ENCODE results near the gene ZPLD1.

The ZPLD1 gene

DNA sequence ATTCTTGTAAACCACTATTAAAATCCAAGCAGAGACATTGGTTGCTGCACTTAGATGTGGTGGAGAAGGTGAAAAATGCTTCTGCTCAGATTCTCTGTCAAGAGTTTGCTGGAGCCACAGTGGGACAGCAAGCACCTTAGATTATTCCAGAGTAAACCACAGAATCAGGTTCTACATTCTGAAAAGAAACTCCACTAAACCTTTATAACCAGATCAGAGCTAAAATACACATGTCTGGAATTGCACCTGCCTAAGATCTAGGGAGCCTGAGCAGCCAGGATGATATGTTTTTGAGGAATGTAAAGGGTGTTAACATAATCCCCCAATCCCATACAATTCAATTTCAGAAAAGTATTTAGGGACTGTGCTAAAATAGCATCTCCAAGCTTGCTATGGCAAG lies at the start of gene ZPLD1:
TSS of gene ZPLD1 (plus strand) at position 301 of the 400 bp plus-strand sequence. CDS start 3,473 bp downstream, outside the sequence.
- DNase-seq (ENCODE audit: low spot score): no peak

DNA sequence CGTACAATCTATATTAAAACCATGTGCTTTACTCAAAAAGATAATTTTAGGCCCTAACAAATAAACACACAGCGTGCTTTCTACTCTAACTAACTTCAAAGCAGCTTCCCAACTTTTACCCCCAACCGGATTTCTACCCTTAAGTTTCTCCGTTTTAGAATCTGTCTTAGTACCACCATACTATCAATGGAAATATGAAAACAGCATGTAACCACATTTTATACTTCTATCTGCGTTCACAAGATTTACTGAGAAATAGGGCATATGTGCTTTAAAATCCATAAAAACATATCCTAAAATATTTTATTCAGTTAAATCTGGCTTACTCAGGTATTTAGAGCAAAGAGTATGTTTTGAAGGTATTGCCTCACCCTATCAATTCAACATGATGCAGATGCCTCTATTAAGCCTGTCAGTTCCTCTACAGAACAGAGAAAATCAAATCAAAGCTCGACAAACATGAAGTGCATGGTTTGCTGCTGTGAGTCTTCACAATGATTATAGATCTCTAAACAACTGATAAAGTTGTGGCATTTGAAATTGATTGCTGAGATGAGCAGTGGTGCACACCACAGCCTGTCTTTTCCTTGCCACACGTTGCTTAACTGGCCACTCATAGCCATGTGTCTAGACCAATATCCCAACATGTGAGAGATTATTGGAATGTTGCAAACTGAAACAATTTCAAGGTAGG lies 44.5 kb upstream of the ZPLD1 start:
- no peak for DNase-seq (ENCODE audit: low spot score)

DNA sequence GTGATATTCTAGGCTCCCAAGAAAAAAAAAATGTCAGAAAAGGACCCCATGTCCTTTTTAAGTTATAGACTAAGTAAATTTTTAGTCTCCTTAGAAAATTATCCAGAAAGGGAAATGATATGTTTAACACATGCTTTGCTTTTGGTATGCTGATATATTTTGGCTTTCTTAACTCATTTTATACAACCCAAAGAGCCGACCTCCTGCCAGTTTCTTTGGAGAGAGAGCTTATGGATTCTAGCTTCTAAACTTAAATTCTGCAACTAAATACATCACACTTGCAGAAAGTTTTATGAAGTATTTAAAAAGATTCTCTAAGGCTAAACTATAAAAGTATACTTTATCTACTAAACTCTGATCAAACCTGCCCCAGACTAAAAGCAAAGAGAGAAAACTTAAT lies 43.9 kb upstream of the ZPLD1 start:
- DNase-seq (ENCODE audit: low spot score): no peak

DNA sequence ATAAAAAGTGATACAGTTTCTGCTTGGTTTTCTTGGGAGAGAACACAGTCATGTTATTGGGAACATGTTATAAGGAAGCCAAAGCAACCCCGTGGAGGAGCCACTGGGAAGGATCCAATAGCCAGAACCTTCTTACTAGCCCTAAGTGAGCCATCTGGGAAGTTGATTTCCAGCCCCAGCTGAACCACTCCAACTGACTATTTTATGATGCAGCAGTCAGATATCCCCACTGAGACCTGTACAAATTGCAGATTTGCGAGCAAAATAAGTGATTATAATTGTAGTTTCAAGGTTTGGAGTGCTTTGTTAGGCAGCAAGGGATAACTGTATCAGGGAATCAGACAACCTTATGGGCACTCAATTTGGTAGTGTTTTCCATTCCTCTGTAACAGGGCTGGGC lies 43.3 kb upstream of the ZPLD1 start:
- DNase-seq (ENCODE audit: low spot score): no peak

DNA sequence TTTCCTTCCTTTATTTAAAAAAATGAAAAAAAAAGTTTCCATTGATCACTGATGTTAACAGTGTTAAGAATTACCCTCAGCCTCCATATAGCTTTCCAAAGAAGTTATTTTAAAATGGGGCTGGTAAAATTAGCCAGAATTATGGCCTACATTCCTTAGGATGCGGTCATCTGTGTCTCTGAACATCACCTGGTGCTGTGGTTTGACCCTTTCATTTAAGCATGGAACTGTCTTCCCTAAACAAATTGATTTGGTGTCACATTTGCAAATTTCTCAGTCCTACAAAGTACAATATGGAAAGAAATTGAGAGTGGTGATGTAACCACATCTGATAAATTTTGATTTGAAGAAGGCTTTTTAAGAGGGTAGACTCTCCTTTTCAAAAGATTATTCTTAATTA lies 40.3 kb upstream of the ZPLD1 start:
- no peak for DNase-seq (ENCODE audit: low spot score)

DNA sequence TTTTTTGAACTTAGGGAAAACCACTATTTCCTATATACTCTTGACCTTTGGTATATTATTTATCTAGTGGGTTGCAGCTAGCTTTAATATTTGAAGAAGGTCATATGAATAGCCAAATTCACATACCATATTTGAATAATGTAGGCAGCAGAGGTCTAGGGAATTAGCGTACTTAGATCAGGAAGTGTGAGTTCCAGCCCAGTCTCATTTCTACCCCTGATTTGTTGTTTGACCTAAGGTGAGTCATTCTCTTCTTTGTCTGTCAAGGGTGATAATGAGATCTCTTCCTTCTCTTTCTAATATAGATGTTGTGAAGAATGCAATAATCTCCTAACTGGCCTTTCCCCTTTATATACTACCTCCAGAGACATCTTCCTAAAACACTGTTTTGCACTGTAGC lies 36.6 kb upstream of the ZPLD1 start:
- no peak for DNase-seq (ENCODE audit: low spot score)

DNA sequence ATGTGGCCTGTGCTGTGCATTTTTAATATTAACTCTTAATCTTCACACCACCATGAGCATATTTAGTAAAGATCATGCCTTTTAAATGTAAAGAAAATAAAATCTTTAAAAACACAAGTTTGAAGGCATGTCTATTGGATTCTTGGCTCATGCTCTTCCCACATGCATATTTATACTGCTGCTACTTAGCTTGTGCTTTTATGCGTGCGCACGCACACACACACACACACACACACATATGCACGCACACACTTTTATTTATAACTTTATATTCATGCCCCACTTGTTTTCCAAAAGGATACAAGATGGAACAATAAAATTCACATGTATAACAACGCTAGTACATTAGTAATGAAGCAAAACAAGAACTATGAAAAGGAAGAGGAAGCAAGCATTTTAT lies 36.1 kb upstream of the ZPLD1 start:
- no peak for DNase-seq (ENCODE audit: low spot score)

DNA sequence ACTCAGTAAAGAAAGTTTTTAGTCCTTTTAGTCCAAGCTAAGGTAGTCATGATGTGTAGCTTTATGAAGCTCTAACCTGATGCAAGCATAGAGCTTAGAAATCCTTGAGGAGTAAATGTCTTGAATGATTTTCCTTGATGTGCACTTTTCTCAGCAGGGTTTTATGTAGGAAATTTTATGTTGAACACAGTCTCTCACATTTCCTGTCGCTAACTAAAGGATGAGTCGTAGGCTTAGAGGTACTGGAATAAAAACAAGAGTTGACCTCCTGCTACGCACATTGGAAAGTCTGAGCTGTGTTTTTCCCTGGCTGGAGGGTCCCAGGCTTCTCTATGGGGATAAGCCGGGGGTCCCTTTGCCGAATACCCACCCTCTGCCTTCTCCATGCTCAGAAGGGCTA lies 34.7 kb upstream of the ZPLD1 start:
- no peak for DNase-seq (ENCODE audit: low spot score)

DNA sequence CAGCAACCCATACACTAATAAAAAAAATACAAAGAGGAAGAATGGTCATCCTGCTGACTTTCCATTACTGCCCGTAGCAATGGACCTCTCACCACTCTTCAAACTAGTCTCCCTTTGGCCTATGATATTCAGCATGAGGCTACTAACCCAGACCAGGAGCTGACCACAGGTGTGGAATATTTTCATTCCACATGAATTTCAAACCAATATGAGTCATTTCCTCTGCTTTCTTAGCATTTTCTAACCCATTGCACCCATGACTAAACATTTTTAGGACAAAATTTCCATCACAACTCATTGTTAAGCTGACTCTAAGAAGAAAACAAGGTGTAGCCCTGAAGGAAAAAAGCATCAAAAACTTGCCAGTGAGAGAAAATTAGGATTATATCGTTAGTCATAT lies 34.0 kb upstream of the ZPLD1 start:
- DNase-seq (ENCODE audit: low spot score): no peak

DNA sequence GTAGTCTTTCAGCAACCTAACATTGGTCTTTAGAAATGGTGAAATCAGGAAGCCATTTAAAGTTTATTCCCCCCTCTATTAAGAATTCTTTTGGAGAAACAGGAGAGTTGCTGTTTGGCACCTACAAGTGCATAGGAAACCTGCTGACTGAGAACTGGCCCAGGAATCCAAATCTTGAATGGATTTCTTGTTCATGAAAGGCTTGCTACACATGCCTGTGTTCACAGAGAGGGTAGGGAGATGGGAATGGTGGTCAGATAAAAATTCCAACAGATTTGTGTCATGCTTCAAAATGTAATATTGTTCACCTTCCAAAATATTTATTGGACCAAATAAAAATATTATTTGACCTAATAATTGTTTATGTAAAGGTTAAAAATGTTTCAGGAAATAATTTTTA lies 24.2 kb upstream of the ZPLD1 start:
- no peak for DNase-seq (ENCODE audit: low spot score)

DNA sequence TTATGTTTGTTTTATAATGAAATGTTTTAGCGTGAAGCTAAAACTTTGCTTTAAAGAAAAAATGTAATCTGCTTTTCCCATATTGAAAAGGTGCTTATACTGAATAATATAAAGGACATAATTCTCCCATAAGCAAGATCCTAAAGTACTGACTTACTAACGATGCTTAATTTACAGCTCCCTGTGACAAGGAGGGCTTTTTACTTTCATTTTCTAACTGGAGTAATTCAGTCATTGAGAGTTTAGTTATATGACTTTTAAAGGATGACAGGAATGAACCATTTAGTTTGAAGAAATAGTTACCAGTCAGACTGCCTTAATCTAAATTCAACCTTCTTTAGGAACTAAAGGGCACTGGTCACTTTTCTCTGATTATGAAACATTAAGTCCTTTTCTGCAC lies 19.3 kb upstream of the ZPLD1 start:
- no peak for DNase-seq (ENCODE audit: low spot score)

DNA sequence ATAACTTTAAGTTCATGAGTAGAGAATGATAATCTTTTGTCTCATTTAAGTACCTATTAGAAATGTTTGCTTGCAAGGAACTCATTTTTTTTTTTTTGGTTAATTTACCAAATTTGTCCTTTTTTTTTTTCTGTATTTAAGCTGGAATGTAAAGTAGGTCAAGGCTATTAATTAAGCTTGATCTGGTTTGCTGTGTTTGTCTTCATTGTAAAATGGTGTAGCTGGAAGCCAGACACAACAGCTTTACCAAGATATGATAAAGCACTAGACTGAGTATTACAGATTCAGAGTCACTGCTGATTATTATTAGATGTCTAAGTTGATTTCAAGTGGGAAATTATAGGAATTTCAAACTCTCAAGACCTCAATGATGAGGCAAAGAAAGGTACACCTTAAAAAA lies 15.0 kb upstream of the ZPLD1 start:
- no peak for DNase-seq (ENCODE audit: low spot score)

DNA sequence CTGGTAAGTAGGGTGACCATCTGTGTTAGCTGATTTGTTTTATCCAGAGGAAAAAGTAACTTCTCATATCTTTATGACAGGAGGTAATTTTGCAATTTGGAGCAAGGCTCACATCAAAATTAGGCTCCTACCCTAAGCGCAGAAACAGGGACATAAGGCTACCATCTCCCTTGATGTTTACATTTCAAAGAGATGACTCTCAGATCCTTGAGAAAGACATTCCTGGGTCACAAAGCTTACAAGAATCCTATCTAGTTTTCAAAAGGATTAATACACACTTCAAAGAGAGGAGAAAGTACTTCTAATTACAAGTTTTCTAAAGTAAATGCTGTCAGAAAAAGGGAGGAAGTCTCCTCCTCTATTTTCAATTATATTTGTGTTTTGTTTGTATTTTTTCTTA lies 7.0 kb downstream of the ZPLD1 start:
- DNase-seq (ENCODE audit: low spot score): no peak

DNA sequence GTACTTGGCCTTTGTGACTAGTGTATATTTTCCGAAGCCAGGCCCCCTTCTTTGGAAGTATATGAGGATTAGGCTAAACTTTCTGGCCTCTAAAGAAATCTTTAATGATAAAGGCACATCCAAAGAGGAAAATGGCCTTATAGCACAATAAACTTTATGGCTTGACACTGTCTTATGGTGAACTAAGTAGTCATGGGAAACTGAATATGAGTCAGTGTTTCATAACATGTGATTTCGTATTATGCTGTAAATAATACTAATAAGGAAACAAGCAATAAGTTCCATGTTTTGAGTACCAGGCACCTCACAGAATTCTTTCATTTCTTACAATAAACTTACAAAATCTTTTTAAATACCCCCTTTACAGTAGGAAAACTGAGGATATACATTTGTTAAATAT lies 8.2 kb downstream of the ZPLD1 start:
- no peak for DNase-seq (ENCODE audit: low spot score)

DNA sequence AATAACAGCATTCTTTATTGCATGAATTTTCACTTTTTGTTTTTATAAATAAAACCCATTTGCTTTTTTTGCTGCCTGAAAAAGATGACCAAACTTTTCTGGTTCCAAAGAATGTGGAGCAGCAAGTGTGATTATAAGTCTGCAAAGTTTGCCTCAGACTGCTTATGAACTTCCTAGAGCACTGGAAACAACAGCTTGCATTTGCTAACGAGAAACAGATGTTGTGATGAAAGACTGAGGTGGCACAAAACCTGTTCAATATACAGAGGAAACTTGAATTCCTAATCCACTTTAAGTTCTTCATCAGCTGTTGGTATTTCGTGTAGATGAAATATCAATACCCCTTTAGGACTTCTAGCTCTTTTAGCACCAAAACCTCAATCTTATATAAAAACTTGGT lies 9.3 kb downstream of the ZPLD1 start:
- no peak for DNase-seq (ENCODE audit: low spot score)

DNA sequence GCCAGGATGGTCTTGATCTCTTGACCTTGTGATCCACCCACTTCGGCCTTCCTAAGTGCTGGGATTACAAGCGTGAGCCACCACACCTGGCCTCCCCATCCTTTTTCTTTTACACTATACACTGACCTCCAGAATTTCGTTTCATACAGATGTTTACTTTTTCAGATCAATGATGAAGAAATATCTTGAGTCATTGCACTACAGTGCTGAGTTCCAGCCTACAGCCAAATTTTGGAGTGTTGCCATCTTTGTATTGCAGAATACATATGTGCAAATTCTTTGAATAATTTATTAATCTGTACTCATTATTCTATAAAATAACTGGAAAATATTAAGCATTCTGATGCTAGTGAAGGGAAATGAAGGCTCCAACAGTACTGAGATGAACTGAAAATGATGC lies 12.5 kb downstream of the ZPLD1 start:
- DNase-seq (ENCODE audit: low spot score): no peak

DNA sequence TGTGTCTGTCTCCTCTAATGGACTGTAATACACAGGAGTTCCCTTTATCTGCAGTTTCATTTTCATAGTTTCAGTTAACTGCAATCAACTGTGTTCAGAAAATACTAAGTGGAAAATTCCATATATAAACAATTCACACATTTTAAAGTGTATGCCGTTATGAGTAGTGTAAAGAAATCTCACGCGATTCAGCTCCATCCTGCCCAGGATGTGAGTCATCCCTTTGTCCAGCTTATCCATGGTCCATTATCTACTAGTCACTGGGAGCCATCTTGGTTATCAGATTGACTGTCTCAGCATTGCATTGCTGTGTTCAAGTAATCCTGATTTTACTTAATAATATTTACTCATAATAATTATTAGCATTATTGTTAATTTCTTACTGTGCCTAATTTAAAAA lies 14.5 kb downstream of the ZPLD1 start:
- DNase-seq (ENCODE audit: low spot score): no peak

DNA sequence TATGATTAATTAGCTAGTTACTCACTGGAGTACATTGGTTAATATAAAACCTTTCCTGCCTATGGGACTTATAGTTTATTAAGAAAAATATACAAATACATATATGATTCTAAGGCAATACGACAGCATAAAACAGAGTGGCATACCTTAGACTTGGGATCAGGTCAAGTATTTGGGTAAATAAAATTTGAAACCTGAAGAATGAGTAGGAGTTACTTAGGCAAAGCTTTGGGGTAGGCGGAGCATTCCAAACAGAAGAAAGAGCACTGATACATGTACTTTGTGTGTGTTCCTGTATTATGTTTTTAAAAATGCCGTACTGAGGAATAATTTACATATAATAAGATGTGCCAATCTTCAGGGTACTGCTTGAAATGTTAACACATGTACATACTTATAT lies 15.1 kb downstream of the ZPLD1 start:
- DNase-seq (ENCODE audit: low spot score): no peak

DNA sequence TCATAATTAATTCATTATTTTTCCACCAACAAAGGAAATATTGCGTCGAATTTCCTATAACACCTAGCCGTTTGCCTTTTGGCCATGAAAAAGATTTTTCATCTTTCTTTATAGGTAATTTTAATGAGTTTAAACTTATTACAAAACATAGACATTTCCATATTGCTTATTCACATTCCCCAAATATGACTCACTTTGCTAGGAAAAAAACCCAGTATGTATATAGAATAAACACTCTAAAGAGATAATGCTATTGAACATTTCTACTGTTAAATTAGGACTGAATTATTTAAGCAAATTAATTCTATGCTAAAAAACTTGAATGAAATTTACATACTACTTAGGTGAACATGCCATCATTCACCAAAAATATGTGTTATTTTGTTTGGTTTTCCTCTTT lies 16.2 kb downstream of the ZPLD1 start:
- DNase-seq (ENCODE audit: low spot score): no peak

DNA sequence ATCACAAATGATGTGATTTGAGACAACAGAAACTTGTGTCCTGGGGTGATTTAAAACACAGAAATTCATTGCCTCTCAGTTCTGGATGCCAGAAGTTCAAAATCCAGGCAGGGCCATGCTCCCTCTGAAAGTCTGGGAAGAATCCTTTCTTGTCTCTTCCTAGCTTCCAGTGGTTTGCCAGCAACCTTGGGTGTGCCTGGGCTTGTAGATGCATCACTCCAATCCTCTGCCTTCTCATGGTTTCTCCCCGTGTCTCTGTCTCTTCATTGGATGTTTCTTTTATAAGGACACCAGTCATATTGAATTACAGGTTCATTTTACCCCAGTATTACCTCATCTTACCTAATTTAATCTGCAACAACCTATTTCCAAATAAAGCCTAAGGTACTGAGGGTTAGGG lies 16.7 kb downstream of the ZPLD1 start:
- DNase-seq (ENCODE audit: low spot score): no peak

DNA sequence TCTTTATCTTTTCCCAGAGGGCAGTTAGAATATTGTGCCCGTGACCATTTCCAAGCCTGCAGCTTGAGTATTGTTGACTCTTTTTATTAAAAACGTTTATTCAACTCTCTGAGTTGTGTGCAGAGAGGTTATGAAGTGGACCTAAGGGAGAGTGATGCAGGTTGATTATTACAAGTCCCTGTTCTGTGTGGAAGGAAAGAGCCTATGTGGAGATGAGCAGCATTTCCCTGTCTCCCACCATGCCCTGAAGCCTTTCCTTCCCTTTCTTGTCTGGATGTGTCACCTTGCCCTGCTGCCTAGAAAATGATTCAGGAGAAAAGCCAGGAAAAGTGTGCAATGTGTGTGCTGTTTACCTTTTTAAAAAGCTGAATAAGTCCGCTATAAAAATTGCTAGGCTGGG lies 19.4 kb downstream of the ZPLD1 start:
- no peak for DNase-seq (ENCODE audit: low spot score)

DNA sequence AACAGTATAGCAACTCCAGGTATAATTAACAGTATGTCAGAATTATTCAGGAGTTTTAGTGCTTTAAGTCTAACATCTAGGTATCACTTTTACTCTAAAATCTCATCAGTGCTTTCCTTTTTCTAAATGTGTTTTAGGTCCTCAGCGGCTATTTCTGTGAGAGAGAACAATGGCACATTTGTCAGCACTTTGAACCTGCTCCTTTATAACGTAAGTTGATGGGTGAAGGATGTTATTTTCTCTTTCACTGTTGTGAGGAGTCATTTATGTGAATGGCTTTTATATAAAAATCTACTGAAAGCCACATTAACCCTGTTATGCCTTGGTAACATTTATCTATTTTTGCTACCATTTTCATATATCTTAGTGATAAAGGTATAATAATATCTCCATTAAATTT lies 22.8 kb downstream of the ZPLD1 start:
- no peak for DNase-seq (ENCODE audit: low spot score)

DNA sequence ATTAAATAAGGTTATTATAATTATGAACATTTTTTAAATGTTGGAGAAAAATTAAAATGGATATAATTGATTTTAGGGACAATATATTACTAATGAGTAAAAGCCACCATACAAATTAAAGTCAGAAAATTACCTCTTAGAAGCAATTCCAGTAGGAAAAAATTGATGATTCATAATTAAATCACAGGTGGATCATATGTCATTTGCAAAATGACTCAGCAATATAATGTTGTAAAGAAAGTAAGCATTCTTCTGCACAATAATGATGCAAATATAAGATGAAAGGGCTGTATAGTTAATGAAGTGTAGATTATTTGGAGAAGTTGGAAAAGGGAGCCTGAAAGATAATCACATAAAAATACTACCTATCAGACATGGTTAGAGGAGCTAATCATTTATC lies 25.8 kb downstream of the ZPLD1 start:
- no peak for DNase-seq (ENCODE audit: low spot score)

DNA sequence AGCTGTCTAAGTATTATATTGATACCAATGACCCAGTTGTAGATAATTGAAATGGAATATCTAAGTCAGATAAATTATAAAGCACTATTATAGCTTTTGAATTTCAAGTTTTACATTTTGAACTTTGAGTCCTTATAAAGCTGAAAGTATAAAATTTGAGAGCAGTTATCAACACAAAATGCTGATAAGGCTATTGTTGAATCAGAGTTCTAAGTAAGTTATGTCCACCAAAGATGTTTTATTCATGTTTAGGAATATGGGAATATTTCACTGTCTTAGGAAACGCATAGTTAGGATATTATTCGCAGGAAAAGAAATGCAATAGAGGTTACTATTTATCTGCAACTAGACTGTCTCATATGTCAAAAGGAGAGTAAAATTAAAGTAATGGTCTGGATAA lies 29.4 kb downstream of the ZPLD1 start:
- DNase-seq (ENCODE audit: low spot score): no peak

DNA sequence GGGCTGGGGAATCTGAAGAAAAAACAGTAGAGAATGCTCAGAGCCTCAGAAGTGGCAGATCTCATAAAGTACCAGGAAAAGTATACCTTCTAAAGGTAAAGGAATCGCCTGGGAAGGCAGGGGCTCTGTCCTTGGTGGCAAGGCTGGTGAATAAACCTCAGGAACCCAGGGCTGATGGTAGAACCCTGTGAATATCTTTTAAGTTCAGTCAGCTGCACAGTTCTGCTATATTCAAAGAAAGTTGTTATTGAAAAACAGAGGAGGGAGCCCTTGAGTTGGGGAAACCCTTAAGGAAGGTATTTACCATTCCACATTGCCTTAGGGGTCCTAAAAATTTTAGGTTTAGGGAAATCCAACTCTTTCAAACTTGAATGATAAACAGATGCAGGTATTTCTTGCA lies 31.2 kb downstream of the ZPLD1 start:
- no peak for DNase-seq (ENCODE audit: low spot score)
